ENCODE results near the gene CDC42EP2.
"Not testable (repeated sequence)": the region's sequence is repeated elsewhere in the genome, so short reads cannot be mapped to it uniquely, and the experiment has no call there.

CDC42EP2 gene

GRCh38 chr11:65321828-65322485 is 7.3 kb downstream of the CDC42EP2 start:
- DNase-seq, result no peak

- no peak for DNase-seq
Measured at GRCh38 chr11:65323813-65324212, 9.1 kb downstream of the CDC42EP2 start.

DNA sequence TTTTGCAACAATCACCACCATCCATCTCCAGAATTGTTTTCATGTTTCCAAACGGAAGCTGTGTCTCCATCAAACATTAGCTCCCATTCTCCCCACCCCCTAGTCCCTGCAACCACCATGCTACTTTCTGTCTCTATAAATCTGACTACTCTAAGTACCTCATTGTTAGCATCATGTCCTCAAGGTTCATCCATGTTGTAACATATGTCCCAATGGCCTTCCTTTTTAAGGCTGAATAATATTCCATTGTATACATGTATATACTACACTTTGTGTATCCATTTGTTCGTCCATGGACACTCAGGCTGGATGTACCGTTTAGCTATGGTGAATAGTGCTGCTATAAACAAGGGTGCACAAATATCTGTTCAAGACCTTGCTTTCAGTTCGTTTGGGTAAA is 10.8 kb downstream of the CDC42EP2 start:
- DNase-seq, result no peak

DNA sequence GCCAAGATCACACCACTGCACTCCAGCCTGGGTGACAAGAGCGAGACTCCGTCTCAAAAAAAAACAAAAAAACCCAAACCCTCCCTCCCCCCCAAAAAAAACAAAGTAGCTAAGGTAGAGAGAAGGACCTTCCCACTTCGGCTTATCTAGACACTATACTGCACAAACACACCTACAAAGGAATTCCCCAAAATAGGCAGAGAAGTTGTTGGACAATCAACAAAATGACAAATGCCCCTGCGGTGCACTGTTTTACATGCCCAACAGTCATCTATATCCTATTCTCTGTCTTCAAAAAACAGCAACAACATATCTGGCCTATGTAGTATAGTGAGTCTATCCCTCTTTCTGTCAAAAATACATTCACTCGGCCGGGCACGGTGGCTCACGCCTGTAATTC is 12.4 kb downstream of the CDC42EP2 start:
- no peak for DNase-seq

DNA sequence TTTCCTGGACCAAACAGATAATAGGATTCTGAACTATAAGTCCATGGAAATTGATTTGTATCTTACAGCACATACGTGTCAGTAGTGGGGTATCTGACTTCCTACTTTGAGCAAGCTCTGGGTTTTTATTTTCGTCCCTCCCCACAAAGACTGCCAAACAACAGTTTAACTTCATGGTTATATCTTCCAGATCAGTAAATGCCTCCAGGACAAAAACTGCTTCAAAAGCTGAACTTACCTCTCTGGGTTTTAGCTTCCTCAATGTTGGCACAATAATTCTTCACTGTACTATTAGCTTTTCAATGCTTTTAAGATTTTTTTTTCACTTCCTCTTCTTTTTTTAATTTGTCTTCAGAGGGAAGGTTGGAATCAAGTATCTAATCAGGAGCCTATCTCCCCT is 14.8 kb downstream of the CDC42EP2 start:
- DNase-seq, result no peak

DNA sequence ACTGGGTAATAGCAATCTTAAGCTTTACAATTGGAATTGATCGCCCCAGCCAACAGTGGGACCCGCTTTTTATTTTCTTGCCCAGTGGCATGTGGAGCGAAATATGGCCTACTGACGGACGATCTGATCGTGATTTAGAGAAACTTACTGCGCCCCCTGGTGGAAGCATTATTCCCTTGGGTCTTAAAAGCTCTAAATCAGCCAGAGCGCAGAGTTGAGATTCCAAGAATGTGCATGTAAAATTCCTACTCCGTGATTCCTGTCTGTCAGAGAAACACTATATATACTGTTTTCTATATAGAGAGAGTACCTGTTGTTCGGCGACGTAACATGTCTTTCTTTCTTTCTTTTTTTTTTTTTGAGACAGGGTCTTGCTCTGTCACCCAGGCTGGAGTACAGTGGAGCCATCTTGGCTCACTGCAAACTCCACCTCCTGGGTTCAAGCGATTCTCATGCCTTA is 15.3 kb downstream of the CDC42EP2 start:
- peak; percentile 88 for DNase-seq

DNA sequence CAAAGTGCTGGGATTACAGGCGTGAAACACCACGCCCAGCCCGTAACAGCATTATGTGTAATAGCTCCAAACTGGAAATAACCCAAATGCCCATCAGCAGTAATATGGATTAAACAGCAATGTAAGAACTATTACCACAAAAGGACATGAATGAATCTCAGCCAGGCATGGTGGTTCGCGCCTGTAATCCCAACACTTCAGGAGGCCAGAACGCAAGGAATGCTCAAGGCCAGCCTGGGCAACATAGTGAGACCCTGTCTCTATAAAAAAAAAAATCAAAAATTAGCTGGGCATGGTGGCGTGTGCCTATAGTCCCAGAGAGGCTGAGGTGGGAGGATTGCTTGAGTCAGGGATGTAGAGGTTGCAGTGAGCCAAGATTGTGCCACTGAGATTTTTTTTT is 15.9 kb downstream of the CDC42EP2 start:
- DNase-seq, result no peak

- DNase-seq, result not testable (repeated sequence)
Measured at GRCh38 chr11:65332591-65332990, 17.9 kb downstream of the CDC42EP2 start.

GRCh38 chr11:65334696-65335295 is 20.1 kb downstream of the CDC42EP2 start:
- DNase-seq, result no peak

- no peak for DNase-seq
Measured at GRCh38 chr11:65338676-65339075, 24.0 kb downstream of the CDC42EP2 start.

DNA sequence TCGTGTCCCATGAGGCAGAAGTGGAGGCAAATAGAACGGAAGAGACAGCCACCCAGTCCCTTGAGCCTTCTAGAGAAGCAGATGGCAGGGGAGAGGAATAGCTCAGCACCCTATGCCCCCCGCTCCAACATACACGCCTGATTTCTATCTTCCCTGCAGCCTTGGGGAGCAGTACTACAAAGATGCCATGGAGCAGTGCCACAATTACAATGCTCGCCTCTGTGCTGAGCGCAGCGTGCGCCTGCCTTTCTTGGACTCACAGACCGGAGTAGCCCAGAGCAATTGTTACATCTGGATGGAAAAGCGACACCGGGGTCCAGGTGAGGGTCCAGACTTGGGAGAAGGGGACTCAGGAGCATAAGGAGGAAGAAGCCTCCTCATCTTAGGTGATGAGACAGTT is 25.6 kb downstream of the CDC42EP2 start:
- DNase-seq, result no peak

GRCh38 chr11:65341856-65342255 is 27.2 kb downstream of the CDC42EP2 start:
- no peak for DNase-seq

- no peak for DNase-seq
Measured at GRCh38 chr11:65351511-65351910, 36.8 kb downstream of the CDC42EP2 start.

DNA sequence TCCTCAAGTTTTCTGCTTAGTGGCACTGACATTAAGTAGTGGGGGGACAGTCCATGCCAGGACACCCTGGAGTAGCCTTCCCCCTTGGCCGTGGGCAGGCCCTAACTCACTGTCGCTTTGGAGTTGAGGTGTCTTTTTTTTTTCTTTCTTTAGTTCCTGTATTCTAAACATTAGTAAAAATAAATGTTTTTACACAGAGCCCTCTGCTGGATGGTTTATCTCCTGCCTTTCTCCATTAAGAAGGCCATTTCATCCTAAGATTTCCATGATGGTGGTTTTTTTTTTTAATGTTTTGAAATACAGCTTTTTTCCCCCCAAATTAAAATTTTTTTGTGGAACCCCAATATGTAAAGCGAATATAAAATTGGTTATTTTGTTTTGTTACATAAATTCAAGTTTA is 38.1 kb downstream of the CDC42EP2 start:
- DNase-seq, result no peak

DNA sequence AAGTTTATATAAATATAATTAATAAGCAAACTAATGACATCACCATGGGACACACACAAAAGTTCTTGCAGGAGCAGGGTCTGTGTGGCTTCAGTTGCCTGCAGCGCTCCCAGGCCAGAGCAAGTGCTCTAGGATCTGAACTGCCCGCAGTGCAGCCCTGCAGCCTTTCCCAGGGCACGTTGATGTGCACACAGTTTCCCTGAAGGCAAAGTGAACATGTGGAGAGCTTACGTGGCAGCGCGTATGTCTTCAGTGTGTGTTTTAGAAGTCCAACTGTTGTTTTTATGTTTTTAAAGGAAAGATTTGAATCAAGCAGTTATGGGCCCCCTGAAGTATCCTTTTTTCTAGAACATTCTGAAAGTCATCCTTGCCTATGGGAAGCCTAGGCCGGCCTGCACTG is 38.7 kb downstream of the CDC42EP2 start:
- DNase-seq, result no peak

GRCh38 chr11:65353900-65354264 is 39.2 kb downstream of the CDC42EP2 start:
- no peak for DNase-seq

GRCh38 chr11:65354265-65355012 is 39.8 kb downstream of the CDC42EP2 start, which contains the start of gene TIGD3:
Gene TIGD3 (plus strand): TSS chr11:65354751. CDS start chr11:65355809, 1,058 bp downstream.
- DNase-seq, result peak; percentile 98

DNA sequence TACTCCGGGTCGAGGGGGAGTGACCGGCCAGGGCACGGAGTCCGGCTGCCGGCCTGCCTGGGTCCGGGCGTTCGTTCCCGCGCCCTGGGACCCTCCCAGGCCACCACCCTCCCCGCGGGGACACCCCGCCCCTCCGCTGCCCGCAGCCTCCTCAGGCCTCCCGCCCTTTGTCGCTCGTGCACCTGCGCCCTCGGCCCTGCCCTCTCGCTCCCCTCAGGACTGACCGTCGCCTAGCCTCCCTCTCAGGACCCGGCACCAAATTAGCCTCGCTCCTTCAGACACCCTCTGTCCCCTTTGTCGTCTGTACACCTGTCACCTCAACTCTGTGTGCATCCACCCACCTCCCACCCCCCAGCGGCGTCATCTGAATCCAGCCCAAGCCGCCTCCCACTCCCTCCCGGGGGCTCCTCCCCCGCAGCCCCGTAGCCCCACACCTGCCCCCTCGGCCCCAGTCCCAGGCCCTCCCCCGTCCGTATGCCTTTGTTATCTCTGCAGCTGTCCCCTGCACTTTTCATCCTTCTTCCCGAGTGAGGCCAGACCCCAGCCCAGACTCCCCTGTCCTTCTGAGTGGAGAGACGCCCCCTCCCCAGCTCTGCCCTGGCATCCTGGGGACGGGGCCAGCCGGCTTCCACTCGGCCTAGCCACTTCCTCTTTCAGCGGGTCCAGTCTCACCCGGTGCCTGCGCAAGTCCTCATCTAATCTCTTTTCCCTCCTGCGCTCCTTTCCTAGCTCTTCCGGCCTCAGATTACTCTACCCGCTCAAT is 40.5 kb downstream of the CDC42EP2 start:
- peak; percentile 61 for DNase-seq

GRCh38 chr11:65355776-65356393 is 41.2 kb downstream of the CDC42EP2 start:
- DNase-seq, result no peak

- DNase-seq, result no peak
Measured at GRCh38 chr11:65356394-65356972, 41.8 kb downstream of the CDC42EP2 start.

- DNase-seq, result no peak
Measured at GRCh38 chr11:65357856-65358356, 43.2 kb downstream of the CDC42EP2 start.

- DNase-seq, result no peak
Measured at GRCh38 chr11:65362320-65362931, 47.8 kb downstream of the CDC42EP2 start.

Data from NCI-H1436 (cell line).